ENCODE measurements around the gene POLDIP2.

Gene POLDIP2

GRCh38 chr17:28334666-28335200, 22.6 kb downstream of the POLDIP2 start:
- DNase-seq, result no peak

GRCh38 chr17:28334171-28334570, 23.2 kb downstream of the POLDIP2 start:
- no peak for DNase-seq

- no peak for DNase-seq
Observed at GRCh38 chr17:28333083-28333746, 24.1 kb downstream of the POLDIP2 start.

GRCh38 chr17:28331891-28332420, 25.4 kb downstream of the POLDIP2 start:
- DNase-seq, result no peak

GRCh38 chr17:28330671-28331070, 26.7 kb downstream of the POLDIP2 start:
- DNase-seq, result no peak

- no peak for DNase-seq
Observed at GRCh38 chr17:28328325-28328724, 29.0 kb downstream of the POLDIP2 start.

GRCh38 chr17:28327709-28328108, 29.6 kb downstream of the POLDIP2 start:
- DNase-seq, result no peak

- no peak for DNase-seq
Observed at GRCh38 chr17:28327031-28327607, 30.2 kb downstream of the POLDIP2 start.

- DNase-seq, result no peak
Observed at GRCh38 chr17:28326114-28326513, 31.2 kb downstream of the POLDIP2 start.

- no peak for DNase-seq
Observed at GRCh38 chr17:28325211-28325610, 32.1 kb downstream of the POLDIP2 start.

- no peak for DNase-seq
Observed at GRCh38 chr17:28324781-28325180, 32.5 kb downstream of the POLDIP2 start.

GRCh38 chr17:28324267-28324745, 33.0 kb downstream of the POLDIP2 start:
- DNase-seq, result no peak

- DNase-seq, result no peak
Observed at GRCh38 chr17:28320215-28321061, 36.9 kb downstream of the POLDIP2 start.

GRCh38 chr17:28319598-28319935, 37.8 kb downstream of the POLDIP2 start:
- DNase-seq, result no peak

- DNase-seq, result peak; percentile 95
Observed at GRCh38 chr17:28318759-28319597, 38.3 kb downstream of the POLDIP2 start, which contains the start of gene TMEM97. Gene TMEM97 (plus strand): TSS chr17:28319200. CDS start chr17:28319240, 40 bp downstream.

- DNase-seq, result no peak
Observed at GRCh38 chr17:28317966-28318758, 39.2 kb downstream of the POLDIP2 start.

- DNase-seq, result no peak
Observed at GRCh38 chr17:28317099-28317965, 40.0 kb downstream of the POLDIP2 start.

- no peak for DNase-seq
Observed at GRCh38 chr17:28315846-28316705, 41.3 kb downstream of the POLDIP2 start.

- DNase-seq, result no peak
Observed at GRCh38 chr17:28313841-28314240, 43.5 kb downstream of the POLDIP2 start.
